Erythroblast (primary cell): Measurements from ENCODE around the gene MCRIP2.

Experiments
- GATA1 ChIP-seq: IDR thresholded peaks from 2 replicates; pipeline ENCODE4 v1.6.1; 2011; ENCODE audit warnings: low read depth, mild to moderate bottlenecking, control low read depth, low read length, moderate library complexity
- POLR2A ChIP-seq: IDR thresholded peaks from 2 replicates; pipeline ENCODE4 v1.6.1; 2011; ENCODE audit warnings: mild to moderate bottlenecking, low read length

- TF ChIP-seq POLR2A (no peak), GATA1 (no peak)
Measured at GRCh38 chr16:695355-696089, 53.9 kb downstream of the MCRIP2 start.
